ENCODE measurements around the gene STAT4.

The STAT4 gene, protein sequence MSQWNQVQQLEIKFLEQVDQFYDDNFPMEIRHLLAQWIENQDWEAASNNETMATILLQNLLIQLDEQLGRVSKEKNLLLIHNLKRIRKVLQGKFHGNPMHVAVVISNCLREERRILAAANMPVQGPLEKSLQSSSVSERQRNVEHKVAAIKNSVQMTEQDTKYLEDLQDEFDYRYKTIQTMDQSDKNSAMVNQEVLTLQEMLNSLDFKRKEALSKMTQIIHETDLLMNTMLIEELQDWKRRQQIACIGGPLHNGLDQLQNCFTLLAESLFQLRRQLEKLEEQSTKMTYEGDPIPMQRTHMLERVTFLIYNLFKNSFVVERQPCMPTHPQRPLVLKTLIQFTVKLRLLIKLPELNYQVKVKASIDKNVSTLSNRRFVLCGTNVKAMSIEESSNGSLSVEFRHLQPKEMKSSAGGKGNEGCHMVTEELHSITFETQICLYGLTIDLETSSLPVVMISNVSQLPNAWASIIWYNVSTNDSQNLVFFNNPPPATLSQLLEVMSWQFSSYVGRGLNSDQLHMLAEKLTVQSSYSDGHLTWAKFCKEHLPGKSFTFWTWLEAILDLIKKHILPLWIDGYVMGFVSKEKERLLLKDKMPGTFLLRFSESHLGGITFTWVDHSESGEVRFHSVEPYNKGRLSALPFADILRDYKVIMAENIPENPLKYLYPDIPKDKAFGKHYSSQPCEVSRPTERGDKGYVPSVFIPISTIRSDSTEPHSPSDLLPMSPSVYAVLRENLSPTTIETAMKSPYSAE

DNA sequence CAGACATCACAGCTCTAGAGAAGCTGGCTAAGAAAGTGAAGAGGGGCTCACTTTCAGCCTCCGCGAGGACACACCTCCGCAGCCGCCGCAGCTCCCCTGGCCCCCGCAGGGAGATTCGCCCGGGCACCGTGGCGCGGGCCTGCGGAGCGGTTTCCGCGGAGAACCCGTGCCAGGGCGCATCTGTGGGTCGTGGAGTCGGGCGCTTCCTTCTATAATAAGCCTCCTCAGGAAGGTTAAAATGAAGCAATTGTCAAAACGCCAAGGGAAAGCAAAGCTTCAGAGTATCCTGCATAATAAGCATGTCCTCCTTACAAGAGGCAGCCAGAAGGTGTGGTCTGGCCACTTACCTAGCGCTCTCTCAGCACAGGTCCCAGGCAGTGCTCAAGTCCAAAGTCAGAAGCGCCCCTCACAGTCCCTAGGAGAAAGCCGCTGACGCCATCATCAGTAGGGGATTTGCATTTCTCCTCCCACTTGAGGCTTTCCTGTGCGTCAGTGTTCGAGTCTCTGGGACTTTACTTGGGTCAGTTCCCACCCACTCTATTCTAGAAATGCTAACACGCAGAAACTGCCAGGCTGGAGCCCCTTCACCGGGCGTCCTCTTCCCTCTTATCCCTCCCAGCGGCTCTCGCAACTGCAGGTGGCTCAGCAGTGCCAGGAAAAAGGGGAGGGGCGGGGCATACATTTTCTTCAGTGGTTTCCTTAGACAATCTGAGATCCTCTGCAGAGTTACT lies at the start of gene STAT4:
Gene STAT4, minus strand, starts transcription at position 395 of the 731 bp plus-strand sequence. CDS start 2,791 bp downstream, outside the sequence.
- peak; percentile 73 for DNase-seq (ENCODE audit: low read depth)

DNA sequence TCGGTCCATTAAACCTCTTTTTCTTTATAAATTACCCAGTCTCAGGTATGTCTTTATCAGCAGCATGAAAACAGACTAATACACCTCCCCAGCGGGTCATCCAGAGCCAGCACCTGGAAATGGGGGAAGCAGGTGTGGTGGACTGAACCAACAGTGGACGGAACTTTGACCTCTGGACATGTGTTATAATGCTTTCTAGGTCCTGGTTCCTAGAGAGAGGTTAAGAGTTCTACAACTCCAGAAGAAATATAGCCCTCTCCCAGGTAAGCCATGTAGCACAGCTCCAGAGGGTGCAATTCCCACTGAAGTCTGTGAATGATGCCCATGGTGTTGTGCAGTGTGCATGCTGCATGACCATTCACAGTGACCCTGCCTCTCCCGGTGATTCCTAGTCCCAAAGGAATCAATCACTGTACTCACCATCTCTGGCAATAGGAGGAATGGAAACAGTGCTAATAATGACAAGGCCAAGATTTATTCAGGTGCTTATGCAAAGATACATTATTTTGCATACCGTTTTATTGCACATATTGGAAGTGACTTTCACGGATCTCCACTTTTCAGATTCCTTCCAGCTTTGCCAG lies 49.2 kb upstream of the STAT4 start:
- no peak for DNase-seq (ENCODE audit: low read depth)

DNA sequence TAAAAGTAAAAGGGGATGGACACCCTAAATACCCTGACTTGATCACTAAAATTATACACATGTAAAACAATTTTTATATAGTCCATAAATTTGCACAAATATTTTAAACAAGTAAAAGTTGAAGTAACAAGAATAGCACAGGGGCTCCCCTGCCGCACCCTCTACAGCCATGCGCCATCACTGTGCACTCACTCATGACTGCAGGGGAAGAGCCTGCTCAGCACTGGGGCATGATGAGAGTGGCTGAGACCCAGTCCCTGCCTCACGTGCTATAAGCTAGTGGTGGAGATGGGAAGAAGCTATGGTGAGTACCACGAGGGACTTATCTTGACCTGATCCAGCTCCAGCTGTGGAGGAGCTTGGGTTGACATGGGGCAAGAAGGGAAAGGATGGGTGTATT lies 47.5 kb upstream of the STAT4 start:
- DNase-seq (ENCODE audit: low read depth) = no peak

DNA sequence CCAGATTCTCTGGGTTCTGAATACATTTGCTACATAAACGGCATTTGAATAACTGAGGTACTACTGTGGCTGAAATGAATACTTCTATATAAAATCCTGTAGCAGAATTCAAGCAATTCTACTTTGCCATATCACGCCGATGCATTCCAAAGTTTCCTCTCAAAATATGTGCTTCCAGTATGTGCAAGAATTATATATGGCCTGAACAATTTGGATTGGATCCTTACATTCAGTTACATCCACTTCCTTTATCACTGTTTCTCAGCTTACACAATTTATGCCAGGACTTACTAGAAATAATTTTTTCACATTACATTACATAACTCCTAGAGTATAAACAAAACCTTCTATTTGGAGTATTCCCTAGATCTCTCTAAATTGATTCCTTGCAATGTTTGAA lies 46.3 kb upstream of the STAT4 start:
- no peak for DNase-seq (ENCODE audit: low read depth)

DNA sequence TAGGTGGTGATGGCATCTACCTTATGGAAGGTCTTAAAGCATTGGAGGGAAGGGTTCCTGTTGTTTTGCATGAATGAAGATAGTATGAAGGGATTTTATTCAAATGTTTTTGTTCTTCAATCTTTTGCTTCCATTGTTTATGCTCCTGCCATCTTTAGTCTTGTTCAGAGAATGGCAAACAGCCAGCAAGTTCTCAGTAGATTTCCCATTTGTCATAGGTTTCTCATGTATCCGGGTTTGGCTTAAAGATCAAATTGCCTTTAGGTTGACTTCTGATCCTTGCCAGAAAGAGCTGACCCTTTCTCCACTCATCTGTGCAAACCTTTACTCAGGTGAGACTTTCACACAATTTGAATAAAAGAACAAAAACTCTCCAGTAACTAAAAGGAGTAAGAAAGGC lies 44.2 kb upstream of the STAT4 start:
- no peak for DNase-seq (ENCODE audit: low read depth)

DNA sequence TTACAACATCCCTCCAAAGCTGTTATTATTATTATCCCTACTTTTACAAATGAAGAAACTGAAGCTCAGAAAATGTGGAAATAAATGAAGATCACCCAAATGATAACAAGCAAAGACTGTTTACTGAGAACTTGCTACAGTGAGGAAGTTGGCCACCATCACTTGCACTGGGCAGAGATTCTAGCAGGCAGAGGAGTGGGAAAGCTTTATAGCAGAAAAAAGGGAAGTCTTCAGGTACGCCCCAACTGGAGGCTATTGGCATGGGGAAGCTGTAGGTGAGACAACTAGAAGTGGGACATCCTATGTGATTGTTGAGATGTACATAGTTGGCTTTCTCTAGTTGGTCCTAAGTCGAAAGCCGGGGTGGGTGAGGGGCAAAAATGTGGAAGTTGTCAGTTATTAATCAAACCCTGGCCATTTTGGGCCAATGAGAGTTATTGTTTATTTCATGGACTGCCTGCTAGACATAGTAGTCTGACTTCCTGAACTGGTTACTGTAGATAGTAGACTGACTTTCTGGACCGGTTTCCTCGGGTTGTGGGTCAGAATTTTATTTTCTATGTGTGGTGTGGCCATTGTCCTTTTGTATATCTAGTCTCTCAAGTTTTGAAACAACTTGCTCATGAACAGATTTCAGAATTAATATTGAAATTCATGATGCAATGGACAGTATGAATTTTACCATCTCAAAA lies 40.2 kb upstream of the STAT4 start:
- no peak for DNase-seq (ENCODE audit: low read depth)

DNA sequence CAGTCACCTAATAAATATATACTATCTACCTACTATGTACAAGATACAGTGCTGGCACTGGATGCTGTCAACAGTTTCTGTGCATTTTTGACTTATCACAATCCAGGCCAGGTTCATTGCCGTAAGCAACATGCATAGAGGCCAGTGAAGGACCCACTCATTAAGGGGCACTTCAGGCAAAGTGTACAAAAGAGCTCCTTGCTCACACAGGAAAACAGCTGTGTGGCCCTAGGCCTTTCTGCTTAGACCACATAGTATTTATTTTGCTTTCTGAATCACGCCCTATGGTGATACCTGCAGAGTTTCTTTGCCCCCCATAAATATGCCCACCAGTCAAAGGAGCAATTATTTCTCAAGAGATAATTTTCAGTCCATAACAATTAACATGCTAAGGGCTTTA lies 39.6 kb upstream of the STAT4 start:
- DNase-seq (ENCODE audit: low read depth) = no peak

DNA sequence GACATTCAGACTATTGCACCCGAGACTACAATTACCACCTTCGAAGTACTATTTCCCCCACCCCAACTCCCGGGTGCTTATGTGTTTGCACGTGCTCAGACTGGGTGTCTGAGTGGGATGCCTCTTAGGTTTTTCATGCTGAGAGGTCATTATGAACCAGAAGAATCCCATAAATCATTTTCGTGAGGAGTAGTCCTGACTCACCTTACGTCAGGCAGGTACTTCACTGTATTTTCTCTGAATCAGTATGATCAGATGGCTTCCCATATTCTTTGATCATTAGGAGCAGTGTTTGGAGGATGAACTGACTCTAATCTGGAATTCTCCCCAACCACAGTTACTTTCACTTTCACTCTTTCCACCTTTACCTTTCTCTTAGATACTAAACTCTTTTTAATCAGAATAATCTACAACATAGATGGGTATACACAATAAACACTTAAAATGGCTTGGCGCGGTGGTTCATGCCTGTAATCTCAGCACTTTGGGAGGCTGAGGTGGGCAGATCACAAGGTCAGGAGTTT lies 38.4 kb upstream of the STAT4 start:
- DNase-seq (ENCODE audit: low read depth) = no peak

DNA sequence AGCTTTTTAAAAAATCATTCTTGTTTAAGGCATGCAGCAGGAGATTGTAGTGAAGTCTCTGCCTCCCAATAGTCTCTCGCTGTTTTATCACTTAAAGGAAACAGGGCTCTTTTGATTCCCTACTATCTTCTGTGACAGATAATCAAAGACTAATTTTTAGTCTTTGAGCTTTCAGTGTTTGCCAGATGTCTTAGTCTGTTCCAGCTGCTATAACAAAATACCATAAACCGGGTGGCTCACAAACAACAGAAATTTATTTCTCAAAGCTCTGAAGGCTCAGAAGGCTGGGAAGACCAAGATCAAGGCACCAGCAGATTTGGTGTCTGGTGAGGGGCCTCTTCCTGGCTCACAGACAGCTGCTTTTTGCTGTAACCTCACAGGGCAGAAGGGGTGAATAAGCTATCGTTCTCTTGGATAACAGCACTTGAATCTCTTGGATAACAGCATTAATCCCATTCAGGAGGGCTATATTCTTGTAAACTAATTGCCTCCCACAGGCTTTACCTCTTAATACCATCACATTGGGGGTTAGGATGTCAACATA lies 37.8 kb upstream of the STAT4 start:
- DNase-seq (ENCODE audit: low read depth) = no peak

DNA sequence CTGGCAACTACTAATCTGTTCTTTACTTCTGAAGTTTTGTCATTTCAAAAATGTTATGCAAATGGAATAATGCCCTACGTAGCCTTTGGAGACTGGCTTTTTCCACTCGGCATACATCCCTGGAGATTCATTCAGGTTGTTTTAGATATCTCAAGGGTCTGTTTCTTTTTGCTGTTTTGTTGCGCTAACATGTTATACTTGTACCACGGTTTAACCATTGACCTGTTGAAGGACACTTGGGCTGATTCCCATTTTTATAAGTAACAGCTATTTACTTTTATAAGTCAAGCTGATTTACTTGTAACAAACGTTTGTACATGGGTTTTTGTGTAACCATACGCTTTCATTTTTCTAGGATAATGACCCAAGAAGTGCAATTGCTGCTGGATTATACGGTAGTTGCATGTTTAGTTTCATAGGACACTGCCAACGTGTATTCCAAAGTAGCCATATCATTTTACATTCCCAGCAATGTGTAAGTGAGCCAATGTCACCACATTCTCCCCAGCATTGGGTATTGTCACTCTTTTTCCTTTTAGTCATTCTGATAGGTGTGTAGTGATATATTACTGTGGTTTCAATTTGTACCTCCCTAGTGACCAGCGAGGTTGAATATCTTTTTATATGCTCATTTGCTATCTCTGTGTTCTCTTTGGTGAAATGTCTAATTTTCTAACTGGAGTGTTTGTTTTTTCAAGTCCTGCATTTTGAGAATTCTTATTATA lies 36.5 kb upstream of the STAT4 start:
- DNase-seq (ENCODE audit: low read depth) = no peak

DNA sequence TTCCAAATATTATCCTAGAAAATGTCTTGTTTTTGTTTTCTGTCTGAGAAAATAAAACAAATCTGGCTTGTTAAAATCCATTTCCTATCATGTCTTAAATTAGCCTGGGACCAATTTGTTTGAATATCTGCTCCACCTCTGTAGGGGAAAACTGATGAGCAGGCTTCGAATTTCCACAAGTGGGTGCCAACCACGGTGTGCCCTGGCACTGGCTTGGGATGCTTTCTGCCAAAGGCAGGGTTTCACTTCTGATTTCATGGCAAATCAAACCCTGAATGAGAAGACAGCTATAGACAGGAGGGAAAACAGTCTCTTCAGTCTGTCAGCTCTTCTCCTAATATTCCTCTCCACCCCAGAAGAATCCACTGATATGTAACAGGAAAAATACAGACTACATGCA lies 33.7 kb upstream of the STAT4 start:
- no peak for DNase-seq (ENCODE audit: low read depth)

DNA sequence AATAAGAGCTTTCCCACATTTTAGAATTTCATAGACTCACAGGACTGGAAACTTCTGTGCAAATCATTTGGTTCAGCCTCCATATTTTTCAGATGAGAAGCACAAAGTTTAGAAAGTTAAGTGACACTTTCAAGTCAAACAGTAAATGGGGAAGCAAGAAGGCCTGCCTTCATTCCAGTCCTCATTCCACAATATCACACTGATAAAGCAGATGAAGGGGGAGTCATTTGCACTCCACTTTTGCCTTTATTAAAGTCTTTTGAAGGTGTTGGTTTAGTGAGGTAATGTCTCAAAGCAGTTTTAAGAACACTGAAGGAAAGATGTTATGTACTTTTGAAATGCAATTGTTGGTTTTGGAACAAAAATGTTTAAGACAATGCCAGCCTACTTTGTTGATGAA lies 32.7 kb upstream of the STAT4 start:
- no peak for DNase-seq (ENCODE audit: low read depth)

DNA sequence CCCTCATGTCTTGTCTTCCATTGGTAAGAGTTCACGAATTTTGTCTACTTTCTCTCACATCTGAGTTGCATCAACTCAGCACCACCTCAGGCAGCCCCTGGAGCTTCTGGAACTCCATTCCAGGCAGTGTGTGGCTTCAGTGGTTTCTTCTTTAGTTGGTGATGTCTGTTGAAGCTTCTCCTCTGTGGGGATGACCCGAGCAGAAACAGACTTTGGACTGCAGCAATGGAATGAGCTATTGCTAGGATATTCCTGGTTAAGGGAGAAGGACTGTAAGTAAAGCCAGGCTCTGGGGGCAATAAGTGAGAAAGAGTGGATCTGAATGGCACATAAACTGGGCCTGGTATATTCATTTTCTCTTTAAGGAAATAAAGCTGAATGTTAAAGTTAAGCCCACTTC lies 32.3 kb upstream of the STAT4 start:
- DNase-seq (ENCODE audit: low read depth) = no peak

DNA sequence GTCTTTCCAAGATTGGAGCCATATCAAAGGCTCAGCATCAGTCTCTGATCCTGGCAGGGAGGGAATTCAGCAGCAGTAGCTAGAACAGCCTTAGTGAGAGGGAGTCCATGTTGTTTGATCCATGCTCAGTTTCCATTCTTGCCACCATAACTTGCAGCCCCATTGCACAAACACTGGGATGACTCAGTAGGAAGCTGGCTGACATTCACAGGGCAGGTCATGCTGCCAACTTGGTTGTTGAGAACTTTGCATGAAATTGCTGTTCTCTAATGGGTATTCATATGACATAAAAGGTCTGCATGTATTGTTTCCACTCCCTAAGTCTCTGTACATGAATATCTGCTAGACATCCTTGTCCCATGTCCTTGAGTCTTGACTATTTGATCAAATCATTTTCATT lies 29.9 kb upstream of the STAT4 start:
- DNase-seq (ENCODE audit: low read depth) = no peak

DNA sequence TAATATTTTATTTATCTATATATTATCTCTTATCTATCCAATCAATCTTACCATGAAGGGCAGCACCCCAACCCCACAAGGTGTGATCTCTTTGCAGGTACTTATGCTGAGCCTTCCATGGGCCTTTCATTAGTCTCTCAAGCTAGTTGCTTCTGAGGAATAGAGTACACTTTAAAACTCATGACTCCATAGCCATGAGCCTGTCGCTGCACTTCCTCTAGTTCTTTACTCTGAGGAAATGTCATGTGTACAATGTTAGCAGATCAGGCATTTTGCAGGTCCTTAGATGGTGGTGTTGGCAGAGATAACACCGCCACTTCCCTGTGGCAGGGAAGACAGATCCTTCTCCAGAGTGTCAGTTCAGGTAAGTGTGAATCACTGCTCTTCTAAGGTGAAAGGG lies 29.5 kb upstream of the STAT4 start:
- DNase-seq (ENCODE audit: low read depth) = no peak

DNA sequence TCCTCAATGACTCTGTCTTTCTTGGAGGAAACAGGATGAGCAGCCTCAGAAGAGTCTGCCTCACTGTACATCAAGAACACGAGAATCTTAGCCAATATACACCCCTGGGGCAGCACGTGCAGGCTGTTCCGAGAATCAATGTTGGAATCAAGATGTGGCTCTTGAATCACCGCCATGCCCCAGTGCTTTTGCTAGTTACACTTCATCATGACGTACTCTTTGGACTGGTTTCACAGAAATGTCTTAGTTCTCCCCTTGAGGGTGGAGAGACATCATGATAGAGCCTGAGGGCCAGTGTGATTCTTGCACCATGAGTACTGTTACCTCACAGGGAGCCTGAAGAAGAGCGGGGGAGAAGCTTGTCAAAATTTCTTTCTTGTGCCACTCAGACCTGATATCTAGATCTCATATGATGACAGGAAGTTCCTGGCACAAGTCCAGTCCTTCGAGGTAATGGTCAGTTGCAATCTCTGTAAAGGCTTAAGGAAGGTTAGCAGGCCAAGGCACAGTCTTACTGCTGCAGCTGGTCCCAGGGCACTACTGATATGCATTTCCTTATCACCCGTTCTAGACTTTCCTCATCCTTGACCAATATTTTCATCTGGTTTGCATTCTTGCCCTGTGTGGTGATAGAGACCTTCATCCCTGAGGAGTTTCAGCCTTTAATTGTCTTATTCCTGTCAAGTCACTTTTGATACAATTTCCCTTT lies 28.2 kb upstream of the STAT4 start:
- DNase-seq (ENCODE audit: low read depth) = no peak

DNA sequence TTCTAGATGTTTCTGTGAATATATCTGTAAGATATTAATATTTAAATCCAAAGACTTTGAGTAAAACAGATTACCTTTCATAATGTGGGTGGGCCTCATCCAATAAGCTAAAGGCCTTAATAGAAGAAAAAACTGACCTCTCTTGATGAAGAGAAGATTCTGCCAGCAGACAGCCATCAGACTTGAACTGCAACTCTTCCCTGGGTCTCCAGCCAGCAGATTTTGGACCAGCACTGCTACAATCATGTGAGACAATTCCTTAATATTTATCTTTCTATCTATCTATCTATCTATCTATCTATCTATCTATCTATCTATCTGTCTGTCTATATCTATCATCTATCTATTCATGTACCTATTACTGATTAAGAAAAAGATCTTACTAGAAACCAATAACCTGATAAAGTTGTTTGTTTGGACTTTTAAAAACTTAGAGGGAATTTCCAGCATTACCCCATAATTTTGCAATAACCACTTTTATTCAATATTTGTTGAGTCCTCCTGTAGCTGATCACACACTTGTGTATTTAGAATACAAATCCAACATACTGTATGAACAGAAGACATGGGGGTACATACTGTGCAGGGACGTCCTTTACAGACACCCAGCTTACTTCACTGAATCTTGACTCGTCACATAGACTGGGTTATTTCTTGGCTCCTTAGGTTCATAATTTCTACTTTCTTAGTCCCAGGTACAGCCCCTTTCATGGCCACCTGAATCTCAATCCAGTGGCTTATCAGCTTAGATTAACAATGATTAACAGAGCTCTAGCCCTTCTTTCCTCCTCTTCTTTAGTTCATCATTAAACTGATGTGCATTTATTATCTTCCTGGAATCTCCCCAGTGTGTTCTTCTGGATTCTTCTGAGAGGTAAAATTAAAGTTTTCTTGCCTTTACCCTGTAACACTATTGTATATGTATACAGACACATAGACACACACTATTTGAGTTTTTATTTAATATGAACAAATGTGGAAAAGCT lies 27.2 kb upstream of the STAT4 start:
- DNase-seq (ENCODE audit: low read depth) = no peak

DNA sequence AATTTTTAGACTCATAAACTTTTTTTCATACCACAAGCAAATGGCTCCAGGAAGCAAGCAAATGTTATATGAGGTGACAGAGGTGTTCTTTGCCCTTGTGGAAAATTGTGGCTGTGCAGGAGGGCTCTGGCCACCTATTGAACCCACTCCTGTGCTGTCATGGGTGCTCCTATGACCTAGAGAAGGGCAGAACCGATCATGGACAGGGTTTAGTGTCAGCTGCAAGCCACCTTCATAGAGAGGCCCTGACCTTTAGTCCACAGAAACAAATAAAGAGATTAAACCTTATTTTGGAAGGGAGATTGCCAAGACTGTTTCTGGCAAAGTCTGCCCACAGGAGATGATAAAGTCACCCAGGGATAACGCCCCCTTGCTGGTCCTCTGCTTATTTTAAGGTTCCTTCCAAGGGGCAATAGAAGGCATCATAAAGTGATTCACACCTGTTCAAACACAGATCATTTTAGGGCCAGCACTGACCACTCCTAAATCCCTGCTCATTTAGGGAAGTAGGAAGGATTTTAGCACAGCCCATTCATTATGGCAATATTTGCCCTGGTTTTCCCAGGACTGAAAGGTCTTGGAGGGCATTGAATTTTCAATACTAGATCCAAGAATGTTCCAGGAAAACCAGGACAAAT lies 26.1 kb upstream of the STAT4 start:
- no peak for DNase-seq (ENCODE audit: low read depth)

All from stimulated activated CD8-positive, alpha-beta memory T cell treated with anti-CD3 and anti-CD28 coated beads, Interleukin-4, amount 100 ng/mL, for 24 hours (primary cell).